Vagina (tissue), 2 donors: ENCODE results near the gene RAB1A. TPM values are rescaled to one million over a fixed set of nuclear protein-coding genes. Genes with fewer than 3 reads are reported as not detected.

Source experiments
- DNase-seq, 2 donors: peaks; one replicate each; pipeline ENCODE4 v3.0.0-alpha.2; 2017; ENCODE audit errors: extremely low spot score in 2 of 2
- H3K27ac ChIP-seq: fragments of 200-600 bp; sonication (generic); one replicate; pipeline ENCODE4 v1.5.1; 2019
- H3K27me3 ChIP-seq: fragments of 200-600 bp; sonication (generic); one replicate; pipeline ENCODE4 v1.5.1; 2019
- H3K36me3 ChIP-seq, 2 donors: fragments of 200-600 bp; sonication (generic); one replicate each; pipeline ENCODE4 v1.5.1; 2017 to 2019
- H3K4me1 ChIP-seq: fragments of 200-600 bp; sonication (generic); one replicate; pipeline ENCODE4 v1.5.1; 2019
- H3K4me3 ChIP-seq, 2 donors: fragments of 200-600 bp; sonication (generic); 1 replicate in 1 of 2; 2 replicates in 1 of 2; pipeline ENCODE4 v1.5.1; 2016 to 2019
- H3K9me3 ChIP-seq: fragments of 200-600 bp; sonication (generic); one replicate; pipeline ENCODE4 v1.5.1; 2019
- CTCF ChIP-seq, 3 experiments: fragments of 450-650 bp in 2 of 3; fragments of 200-600 bp in 1 of 3; sonication (generic) in 1 of 3; IDR thresholded peaks; one replicate each; pipeline ENCODE4 v1.5.1; 2017 to 2019; ENCODE audit warnings: antibody characterized with exemption in 3 of 3, mild to moderate bottlenecking in 2 of 3, moderate library complexity in 2 of 3
- POLR2A ChIP-seq, 2 donors: fragments of 450-650 bp; IDR thresholded peaks; one replicate each; pipeline ENCODE4 v1.6.1; 2017; ENCODE audit warnings: antibody characterized with exemption in 2 of 2, mild to moderate bottlenecking in 2 of 2, moderate library complexity in 2 of 2
- POLR2AphosphoS5 ChIP-seq, 2 donors: sonication (generic); formaldehyde crosslinking; IDR thresholded peaks; one replicate each; pipeline ENCODE4 v1.9.0; 2017; ENCODE audit warnings: antibody characterized with exemption in 2 of 2, mild to moderate bottlenecking in 2 of 2, low read depth in 1 of 2; ENCODE audit not compliant: insufficient read depth in 1 of 2
- intact Hi-C: fragments of 100-400 bp; cut with DNase I; formaldehyde crosslinking; loops from one replicate; pipeline ENCODE4 v1.15.1; 2023
- total RNA-seq: library from RNA; depleted of rRNA; stranded (reverse); fragments of >200 nt; gene quantifications from one replicate; pipeline ENCODE4 v1.2.3, GENCODE V29; 2016

Gene RAB1A
- total RNA-seq, 1 donor from 2014 or later: 92.3 TPM

- intact Hi-C loops: no loop called here
Observed at GRCh38 chr2:65113229-65113628, 16.7 kb downstream of the RAB1A start.

GRCh38 chr2:65112633-65113032 lies 17.3 kb downstream of the RAB1A start:
- no peak overlapping the region for H3K27ac ChIP-seq
- H3K27me3 ChIP-seq: no peaks in the 10 kb centered on the region
- peaks cover 66% of the 10 kb centered on the region for H3K4me1 ChIP-seq
- H3K4me3 ChIP-seq: no peak overlapping the region
- H3K9me3 ChIP-seq: no peaks in the 10 kb centered on the region
- intact Hi-C loops: no loop called here
- peaks cover 0 to 5% of the 10 kb centered on the region in 2 donors for H3K36me3 ChIP-seq
- no peak for DNase-seq
- TF ChIP-seq POLR2A (IDR thresholded peaks at IDR 0.05) (no peak), CTCF (IDR thresholded peaks at IDR 0.05) (no peak), POLR2AphosphoS5 (IDR thresholded peaks at IDR 0.05; ENCODE audit: insufficient read depth in 1 of 2, low read depth in 1 of 2) (no peak)

More at GRCh38 chr2:65113229-65113628, 16.7 kb downstream of the RAB1A start:
- H3K4me1 ChIP-seq: peaks cover 72% of the 10 kb centered on the region
- no peaks in the 10 kb centered on the region for H3K27me3 ChIP-seq
- no peak overlapping the region for H3K27ac ChIP-seq
- no peak for DNase-seq
- no peak for TF ChIP-seq POLR2AphosphoS5 (IDR thresholded peaks at IDR 0.05; ENCODE audit: insufficient read depth in 1 of 2, low read depth in 1 of 2)
- no peak for TF ChIP-seq CTCF (IDR thresholded peaks at IDR 0.05)
- TF ChIP-seq POLR2A (IDR thresholded peaks at IDR 0.05): no peak
- no peaks in the 10 kb centered on the region for H3K9me3 ChIP-seq
- H3K4me3 ChIP-seq: no peak overlapping the region
- H3K36me3 ChIP-seq: peaks cover 0 to 5% of the 10 kb centered on the region in 2 donors

GRCh38 chr2:65108780-65109179 lies 21.1 kb downstream of the RAB1A start:
- Histone ChIP-seq H3K9me3 (no peaks in the 10 kb centered on the region), H3K27ac (no peak overlapping the region), H3K4me1 (peaks cover 44% of the 10 kb centered on the region), H3K4me3 (no peak overlapping the region), H3K36me3 (peaks cover 0 to 9% of the 10 kb centered on the region in 2 donors), H3K27me3 (no peaks in the 10 kb centered on the region)
- no peak for DNase-seq
- TF ChIP-seq POLR2AphosphoS5 (IDR thresholded peaks at IDR 0.05; ENCODE audit: insufficient read depth in 1 of 2, low read depth in 1 of 2) (no peak), POLR2A (IDR thresholded peaks at IDR 0.05) (no peak), CTCF (IDR thresholded peaks at IDR 0.05) (no peak)
- intact Hi-C loops: no loop called here

GRCh38 chr2:65107530-65107929 lies 22.4 kb downstream of the RAB1A start:
- TF ChIP-seq CTCF (IDR thresholded peaks at IDR 0.05) (no peak), POLR2AphosphoS5 (IDR thresholded peaks at IDR 0.05; ENCODE audit: insufficient read depth in 1 of 2, low read depth in 1 of 2) (no peak), POLR2A (IDR thresholded peaks at IDR 0.05) (no peak)
- no peak overlapping the region for H3K27ac ChIP-seq
- H3K4me3 ChIP-seq: no peak overlapping the region
- no peaks in the 10 kb centered on the region for H3K9me3 ChIP-seq
- peaks cover 0 to 9% of the 10 kb centered on the region in 2 donors for H3K36me3 ChIP-seq
- H3K27me3 ChIP-seq: no peaks in the 10 kb centered on the region
- H3K4me1 ChIP-seq: peaks cover 34% of the 10 kb centered on the region
- DNase-seq: no peak
- intact Hi-C loops: no loop called here

- TF ChIP-seq POLR2AphosphoS5 (IDR thresholded peaks at IDR 0.05; ENCODE audit: insufficient read depth in 1 of 2, low read depth in 1 of 2) (no peak), CTCF (IDR thresholded peaks at IDR 0.05) (no peak), POLR2A (IDR thresholded peaks at IDR 0.05) (no peak)
- no peaks in the 10 kb centered on the region for H3K9me3 ChIP-seq
- peaks cover 18% of the 10 kb centered on the region for H3K4me1 ChIP-seq
- no peak overlapping the region for H3K27ac ChIP-seq
- H3K36me3 ChIP-seq: peaks cover 0 to 15% of the 10 kb centered on the region in 2 donors
- intact Hi-C loops: no loop called here
- H3K4me3 ChIP-seq: no peak overlapping the region
- no peaks in the 10 kb centered on the region for H3K27me3 ChIP-seq
- no peak for DNase-seq
Observed at GRCh38 chr2:65103013-65103715, 26.7 kb downstream of the RAB1A start.
